Measurements from ENCODE around the gene TULP4.
"Not testable (repeated sequence)": the region's sequence is repeated elsewhere in the genome, so short reads cannot be mapped to it uniquely, and the experiment has no call there.

Gene TULP4

DNA sequence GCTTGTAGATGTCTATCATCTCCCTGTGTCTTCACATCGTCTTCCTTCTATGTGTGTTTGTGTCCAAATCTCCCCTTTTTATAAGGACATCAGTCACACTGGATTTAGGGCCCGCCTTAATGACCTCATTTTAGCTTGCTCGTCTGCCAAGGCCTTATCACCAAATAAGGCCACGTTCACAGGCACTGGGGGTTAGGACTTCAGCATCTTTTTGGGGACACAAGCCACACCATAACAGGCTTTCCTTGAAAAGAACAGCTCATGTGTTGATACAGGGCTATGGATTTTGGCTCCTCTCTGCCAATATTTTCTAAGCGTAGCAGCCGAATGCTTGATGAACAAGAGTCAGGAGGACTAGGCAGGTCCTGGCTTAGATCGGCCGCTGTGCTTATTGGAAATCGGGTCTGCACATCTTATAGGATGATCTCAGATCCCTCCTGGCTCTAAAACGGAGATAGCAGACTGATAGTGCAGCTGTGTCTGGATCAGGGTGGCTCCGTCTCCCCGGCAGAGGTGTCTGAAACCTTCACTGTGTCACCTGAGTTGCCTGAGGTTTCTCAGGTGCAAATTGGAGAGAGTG lies 231.4 kb downstream of the TULP4 start:
- DNase-seq: no peak

DNA sequence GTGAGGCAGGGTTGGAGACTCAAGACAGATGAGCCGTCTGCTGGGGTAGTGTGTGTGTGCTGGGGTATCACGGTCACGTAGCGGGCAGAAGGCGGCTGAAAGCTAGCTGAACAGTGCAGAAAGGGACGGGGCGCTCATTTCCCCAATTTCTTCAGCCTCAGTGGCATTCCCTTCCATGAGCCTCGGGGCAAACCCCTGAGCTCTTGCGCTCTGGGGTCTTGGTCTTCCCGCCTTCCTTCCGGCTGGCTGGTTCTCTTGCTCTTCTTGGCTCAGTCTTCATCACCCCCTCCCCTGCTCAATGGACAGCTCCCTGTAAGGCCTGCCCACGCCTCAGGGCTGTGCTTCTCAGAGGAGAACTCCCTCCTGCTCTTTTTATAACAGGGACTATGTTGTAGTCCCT lies 232.2 kb downstream of the TULP4 start:
- no peak for DNase-seq

DNA sequence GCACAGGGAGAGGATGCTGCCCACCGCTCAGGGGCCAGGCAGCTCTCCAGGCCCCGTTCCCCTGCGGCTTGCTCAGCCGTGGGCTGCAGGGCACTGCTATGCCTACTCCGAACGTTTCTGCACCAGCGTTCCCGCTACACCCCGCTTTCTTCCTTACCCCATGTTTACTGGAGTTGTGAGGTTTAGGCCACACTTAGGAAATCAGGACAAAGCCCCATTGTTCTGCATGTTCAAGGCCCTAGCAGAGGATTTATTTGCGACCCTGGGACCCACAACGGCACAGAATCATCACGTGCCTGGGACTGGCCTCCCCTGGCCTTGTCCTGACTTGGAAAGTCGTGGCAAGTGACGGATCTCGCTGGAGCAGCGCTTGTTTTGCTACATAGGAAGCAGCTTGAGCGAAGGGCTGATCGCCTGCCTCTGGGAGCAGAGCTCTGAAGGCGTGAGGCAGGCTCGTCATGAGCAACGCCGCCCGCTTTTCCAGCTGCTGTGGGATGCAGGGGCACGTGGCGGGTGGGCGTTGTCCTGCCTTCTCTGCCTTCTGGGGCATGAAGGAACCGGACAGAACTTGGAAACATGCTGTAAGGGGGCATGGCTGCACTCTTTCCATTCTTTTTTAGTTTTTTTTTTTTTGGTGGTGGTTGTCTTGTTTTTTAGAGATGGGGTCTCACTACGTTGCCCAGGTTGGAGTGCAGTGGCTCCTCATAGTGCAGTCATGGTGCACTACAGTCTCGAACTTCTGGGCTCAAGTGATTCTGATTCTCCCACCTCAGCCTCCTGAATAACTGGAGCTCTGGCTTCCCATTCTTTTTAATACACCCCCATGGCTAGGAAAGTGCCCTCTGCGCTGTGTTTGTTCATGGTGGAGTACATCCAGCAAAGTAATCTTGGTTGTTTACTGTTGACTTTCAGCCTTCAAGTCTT lies 233.0 kb downstream of the TULP4 start:
- no peak for DNase-seq

DNA sequence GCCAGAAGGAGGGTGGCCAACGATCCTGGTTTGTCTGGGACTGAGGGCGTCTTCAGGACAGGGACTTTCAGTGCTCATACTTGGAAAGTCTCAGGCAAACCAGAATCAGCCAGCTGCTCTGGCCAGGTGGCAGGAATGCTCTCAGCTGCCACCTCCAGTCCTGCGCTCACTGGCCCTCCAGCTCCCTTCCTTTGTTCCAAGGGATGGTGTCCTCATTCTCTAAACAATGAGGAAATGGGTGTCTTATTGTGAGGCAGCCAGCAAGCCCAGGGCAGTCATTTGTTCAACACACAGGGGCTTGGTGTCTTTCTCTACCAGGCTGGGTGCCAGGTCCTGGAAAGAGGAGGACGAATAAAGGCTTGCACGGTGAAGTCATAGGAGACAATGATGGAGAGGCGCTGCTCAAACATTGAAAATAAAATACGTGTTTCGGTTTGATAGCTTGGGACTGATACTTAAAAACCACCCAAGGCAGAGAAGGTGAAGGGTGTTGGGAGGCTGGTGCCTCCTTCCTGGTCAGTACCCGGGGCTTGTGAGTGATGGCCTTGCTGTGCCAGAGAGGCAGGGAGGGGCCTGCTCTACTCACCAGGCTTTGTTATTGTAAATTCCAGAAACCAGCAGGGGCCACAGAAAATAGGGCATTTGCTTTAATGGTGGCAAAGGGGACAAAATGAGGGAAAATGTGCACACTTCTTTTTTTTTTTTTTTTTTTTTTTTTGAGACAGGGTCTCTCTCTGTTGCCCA lies 236.3 kb downstream of the TULP4 start:
- DNase-seq: peak; percentile 93

DNA sequence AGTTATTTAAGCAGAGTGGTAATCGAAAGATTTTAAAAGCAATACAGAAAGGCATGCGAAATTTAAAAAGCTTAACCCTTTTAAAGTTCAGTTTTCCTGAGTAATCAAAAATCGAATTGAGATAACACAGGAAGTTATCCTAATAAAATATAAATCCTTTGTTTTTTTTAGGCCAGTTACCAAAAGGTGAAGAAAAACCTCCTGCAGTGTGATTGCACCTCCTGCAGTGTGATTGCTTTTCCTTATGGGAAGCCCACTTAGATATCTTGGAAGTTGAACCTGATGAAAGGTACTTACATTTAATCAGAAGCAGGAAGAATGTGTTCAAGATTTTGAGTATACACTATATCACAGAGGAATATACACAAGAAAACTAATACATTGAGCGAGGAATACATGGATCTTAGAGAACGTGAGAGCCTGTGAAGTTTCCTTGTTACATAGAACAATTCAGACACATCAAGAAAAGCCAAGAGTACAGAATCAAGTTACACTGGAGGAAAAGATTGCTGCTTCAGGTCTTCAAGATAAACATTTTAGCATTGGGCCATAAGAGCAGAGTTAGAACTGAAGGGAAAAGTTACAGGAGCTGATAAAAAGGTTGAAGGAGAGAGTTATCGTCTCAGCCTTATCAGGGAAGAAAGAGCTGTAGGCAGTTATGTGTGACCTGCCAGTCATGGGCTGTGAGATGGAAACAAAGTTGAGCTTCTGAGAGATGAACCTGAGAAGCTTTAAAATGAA lies 240.0 kb downstream of the TULP4 start:
- no peak for DNase-seq

DNA sequence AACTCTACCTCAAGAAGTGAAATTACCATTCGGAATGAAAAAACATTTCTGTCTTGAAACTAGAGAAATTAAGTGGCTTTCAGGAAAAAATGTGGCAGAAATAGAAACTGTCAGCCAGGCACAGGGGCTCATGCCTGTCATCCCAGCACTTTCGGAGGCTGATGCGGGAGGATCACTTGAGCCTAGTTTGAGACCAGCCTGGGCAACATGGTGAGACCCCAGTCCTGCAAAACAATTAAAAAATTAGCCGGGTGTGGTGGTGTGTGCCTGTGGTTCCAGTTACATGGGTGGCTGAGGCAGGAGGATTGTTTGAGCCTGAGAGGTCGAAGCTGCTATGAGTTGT lies 240.5 kb downstream of the TULP4 start:
- DNase-seq: no peak

DNA sequence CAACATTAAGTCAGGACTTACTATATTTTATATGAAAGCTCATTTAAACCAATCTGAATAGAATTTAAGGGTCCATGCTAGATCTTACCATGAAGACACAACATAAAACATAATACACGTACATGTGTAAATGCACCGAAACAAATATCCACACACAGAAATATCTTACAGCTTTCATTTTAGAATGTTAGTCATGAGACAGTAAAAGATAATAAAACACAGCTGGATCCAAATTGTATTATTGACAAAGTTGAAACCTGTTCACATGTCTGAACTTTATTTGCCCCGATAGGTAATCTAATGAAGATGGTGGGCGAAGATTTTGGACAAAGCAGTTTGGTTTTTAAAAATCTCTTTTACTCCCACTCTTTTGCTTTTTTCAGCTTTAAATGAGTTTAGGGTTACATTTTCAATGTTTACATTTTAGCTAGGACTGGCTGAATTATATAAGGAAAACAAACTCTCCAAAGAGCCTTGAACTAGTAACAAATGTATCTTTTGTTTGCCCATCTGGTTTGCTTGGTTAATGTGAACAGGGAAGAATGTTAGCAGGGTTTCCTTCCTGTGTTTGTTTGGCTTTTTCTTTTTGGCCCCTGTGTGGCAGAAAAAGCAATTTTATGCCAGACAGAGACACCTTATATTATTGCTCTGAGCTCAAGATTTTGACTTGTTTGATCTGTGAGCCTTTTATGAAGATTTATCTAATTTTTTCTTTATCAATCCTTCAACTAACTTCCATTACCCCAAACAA lies 242.5 kb downstream of the TULP4 start:
- no peak for DNase-seq

DNA sequence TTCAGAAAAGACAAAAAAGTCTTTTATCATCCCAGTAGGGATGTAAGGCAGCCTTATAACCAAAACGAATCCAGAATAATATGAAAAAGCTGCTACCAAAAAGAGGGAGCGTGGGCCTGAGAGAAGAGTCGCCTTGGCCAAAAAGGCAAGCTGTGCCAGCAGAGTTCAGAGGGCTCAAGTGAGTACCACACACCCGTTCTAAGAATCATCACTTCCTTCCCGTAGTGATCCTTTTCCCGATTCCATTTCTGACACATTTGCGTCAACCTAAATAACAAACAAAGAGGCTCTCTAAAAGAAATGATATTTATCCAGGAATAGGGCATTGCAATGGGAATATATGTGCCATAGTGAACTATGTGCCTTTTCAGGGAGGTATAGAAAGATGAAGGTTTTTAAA lies 243.8 kb downstream of the TULP4 start:
- DNase-seq: no peak

DNA sequence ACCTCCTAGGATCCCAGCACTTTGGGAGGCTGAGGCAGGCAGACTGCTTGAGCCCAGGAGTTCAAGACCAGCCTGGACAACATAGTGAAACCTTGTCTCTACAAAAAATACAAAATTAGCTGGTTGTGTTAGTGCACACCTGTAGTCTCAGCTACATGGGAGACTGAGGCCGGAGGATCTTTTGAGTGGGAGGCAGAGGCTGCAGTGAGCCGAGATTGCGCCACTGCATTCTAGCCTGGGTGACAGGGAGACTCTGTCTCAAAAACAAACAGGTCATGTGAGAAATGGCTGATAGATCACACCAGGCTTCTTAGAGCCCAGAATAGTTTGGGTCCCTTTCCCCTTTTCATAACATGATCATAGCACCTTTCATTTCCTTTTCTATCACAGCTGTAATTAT lies 244.8 kb downstream of the TULP4 start:
- DNase-seq: not testable (repeated sequence)

DNA sequence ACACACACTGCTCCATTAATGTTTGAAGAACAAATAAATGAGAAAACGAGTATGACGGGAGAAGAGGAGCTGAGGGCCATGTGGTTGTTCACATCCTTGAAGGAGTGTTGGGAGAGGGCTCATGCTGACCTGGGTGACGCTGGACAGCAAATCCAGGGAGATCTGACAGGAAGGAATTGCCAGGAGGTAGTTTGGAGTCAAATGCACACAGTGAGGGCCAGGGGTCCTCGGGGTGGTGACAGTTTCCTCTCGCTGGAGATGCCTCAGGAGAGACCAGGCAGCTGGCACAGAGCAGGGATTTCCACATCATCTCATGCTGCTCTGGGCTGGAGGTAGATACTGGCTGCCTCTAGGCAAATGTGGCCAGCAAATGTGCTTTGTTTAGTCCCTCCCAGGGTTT lies 245.7 kb downstream of the TULP4 start:
- no peak for DNase-seq

DNA sequence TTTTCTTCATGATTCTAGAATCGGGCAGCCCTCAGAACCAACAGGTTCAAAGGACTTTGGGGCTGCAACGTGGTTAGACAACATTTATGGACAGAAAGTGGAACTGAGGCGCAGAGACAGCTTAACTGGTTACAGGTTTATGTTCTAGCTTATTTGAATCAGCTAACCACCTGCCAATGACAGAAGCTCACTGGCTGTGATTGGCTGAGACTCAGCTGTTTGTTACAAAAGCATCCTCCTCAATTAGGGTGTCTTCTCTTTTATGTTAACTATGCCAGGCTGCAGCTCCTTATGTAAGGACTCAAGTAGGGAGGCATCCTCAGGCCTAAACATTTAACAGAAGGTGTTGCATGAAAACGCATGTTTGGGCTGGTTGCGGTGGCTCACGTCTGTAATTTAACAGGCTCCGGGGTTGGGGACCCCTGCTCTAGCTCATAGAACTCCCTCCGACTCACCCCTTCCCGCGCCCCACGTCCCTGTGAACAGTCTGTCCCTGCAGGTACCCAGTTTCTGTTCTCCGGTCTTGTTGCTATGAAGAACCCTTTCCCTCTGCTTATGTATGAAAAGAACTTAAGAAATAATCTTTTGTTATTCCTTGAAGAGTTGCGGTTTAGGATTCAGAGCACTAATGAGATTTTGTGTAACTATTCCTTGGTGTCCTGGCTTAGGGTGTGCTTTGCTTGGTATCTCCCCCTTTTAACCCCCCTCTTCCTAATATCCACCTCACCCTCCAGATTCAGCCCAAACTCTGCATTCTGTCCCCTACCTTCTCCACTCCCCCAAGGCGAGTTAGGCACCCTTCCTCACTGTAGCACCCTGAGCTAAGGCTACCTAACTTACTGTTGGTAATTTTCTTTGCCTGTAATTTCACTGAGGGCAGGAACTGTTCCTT lies 246.4 kb downstream of the TULP4 start:
- DNase-seq: no peak

DNA sequence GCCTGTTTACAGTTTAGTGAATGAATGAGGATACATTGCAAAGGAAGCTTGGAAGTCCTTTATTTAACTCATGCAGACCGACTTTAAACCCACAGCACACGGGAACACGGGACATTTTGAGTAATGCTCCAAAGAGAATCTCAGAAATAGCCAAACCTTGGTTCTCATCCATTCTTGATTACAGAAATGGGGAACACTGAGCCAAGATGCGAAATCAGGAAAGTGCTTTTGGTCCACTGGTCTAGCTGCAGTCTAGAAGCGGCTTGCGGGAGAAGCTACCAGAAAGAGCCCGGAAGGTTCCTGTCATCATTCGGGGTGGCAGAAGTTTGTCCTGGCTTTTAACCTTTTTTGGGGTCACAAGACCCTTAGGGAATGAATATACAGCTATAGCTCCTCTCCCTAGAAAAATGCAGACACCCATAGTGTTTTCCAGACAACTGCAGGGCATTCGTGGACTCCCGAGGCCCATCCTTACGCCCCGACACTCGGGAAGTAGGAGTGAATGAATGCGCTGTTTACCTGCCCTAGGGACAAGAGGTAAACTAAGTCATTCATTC lies 247.2 kb downstream of the TULP4 start:
- DNase-seq: no peak

DNA sequence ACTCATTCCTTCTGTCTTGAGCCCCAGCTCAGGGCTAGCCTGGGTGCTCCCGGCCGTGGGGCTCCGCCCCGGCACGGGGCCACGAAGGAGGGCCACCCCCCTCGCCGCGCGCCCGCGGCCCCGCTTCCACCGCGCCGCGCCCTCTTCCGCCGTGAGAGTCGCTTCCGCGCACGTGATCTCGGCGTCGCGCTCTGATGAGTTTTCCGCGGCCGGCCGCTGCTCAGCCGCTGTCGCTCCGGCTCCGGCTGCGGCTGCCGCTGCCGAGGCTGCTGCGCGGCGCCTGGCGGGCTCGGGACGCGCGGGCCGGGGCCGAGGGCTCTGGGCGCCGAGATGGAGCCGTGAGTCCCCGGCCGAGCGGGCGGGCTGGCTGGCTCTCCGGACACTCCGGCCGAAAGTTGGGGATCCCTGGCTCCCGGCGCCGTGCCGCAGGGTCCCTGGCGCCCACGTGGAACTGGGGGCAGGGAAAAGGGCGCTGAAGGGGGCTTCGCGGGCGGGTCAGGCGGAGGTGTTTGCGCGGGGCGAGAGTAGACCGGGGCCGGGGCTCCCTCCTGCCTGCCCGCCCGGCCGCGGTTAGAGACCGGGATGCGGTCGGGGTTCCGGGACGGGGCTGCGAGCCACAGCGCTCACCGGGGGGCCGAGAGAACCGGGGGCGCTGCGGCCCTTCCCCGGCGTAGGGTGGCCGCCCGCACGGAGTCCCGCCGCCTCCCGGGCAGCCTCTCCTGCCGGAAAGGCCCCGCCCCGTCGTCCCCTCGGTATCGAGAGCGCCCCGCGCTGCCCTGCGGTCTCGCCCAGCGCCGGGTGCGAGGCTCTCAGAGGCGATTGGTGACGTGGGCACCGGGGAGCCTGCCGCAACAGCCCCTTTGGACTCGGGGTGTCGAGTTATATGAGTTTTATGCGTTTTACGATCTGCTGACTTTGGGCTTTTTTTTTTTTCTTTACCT lies 247.9 kb downstream of the TULP4 start, which contains the start of gene TMEM181:
TMEM181 (plus strand) TSS at position 197 of the 941 bp plus-strand sequence; CDS start at position 331, 134 bp downstream.
- peak; percentile 60 for DNase-seq

DNA sequence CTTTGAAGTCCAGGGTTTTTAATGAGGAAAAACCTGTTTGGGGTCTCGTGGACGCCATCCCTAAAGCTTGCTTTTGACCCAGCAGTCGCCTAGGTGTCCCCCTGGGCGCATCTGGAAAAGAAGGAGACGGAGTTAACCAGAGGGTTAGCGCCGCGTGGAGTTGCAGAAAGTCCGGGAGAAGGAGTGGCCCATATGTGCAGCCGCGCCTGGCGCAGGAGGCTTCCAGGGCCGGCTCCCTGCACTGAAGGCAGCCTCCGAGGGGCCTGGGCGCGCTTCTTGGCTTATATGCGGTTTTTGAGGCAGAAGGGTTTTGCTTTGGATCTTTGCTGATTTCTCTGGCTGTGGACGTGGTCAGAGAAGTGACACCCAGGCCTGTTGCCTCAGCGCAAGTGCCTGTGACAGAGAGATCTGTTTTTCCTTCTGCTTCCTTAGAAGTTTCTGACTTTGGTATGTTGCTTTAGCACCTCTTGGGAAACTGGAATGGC lies 248.6 kb downstream of the TULP4 start:
- no peak for DNase-seq
